Tibial artery (tissue), 4 donors: ENCODE measurements around the gene IGDCC3.

ENCODE experiments used
- DNase-seq, 2 donors: peaks; one replicate each; pipeline ENCODE4 v3.0.0-alpha.2; 2019
- H3K27ac ChIP-seq, 2 donors: fragments of 200-600 bp; sonication (generic) in 1 of 2; 1 replicate in 1 of 2; 2 replicates in 1 of 2; pipeline ENCODE4 v1.5.1; 2018 to 2019; ENCODE audit warnings: mild to moderate bottlenecking in 1 of 2
- H3K27me3 ChIP-seq, 2 donors: fragments of 200-600 bp; sonication (generic) in 1 of 2; one replicate each; pipeline versions ENCODE4 v1.5.1 to v1.6.0; 2016 to 2019
- H3K36me3 ChIP-seq, 3 donors: fragments of 200-600 bp; sonication (generic) in 2 of 3; one replicate each; pipeline ENCODE4 v1.5.1; 2016 to 2019; ENCODE audit warnings: mild to moderate bottlenecking in 2 of 3
- H3K4me1 ChIP-seq, 4 donors: fragments of 200-600 bp; sonication (generic) in 2 of 4; 1 replicate in 3 of 4; 2 replicates in 1 of 4; pipeline ENCODE4 v1.5.1; 2016 to 2019
- H3K4me3 ChIP-seq, 2 donors: fragments of 200-600 bp; sonication (generic) in 1 of 2; 1 replicate in 1 of 2; 2 replicates in 1 of 2; pipeline ENCODE4 v1.5.1; 2018 to 2019; ENCODE audit warnings: mild to moderate bottlenecking in 2 of 2
- H3K9me3 ChIP-seq, 3 donors: fragments of 200-600 bp; sonication (generic) in 1 of 3; one replicate each; pipeline ENCODE4 v1.5.1; 2016 to 2019
- CTCF ChIP-seq, 2 experiments: fragments of 200-600 bp in 1 of 2; fragments of 450-650 bp in 1 of 2; IDR thresholded peaks; one replicate each; pipeline ENCODE4 v1.5.1; 2017 to 2019; ENCODE audit warnings: antibody characterized with exemption in 2 of 2, mild to moderate bottlenecking in 1 of 2, moderate library complexity in 1 of 2
- intact Hi-C: fragments of 100-400 bp; cut with DNase I; formaldehyde crosslinking; loops from one replicate; pipeline ENCODE4 v1.15.0; 2023; ENCODE audit warnings: low total_unique reads

The IGDCC3 gene

GRCh38 chr15:65335278-65336055, 42.3 kb downstream of the IGDCC3 start:
- Histone ChIP-seq H3K36me3 (no peaks in the 10 kb centered on the region), H3K27ac (no peak overlapping the region), H3K27me3 (peaks cover 0 to 65% of the 10 kb centered on the region in 2 donors), H3K9me3 (no peaks in the 10 kb centered on the region), H3K4me3 (no peak overlapping the region), H3K4me1 (no peaks in the 10 kb centered on the region)
- intact Hi-C loops = no loop called here
- TF ChIP-seq CTCF (IDR thresholded peaks at IDR 0.05) = no peak
- DNase-seq = no peak

DNA sequence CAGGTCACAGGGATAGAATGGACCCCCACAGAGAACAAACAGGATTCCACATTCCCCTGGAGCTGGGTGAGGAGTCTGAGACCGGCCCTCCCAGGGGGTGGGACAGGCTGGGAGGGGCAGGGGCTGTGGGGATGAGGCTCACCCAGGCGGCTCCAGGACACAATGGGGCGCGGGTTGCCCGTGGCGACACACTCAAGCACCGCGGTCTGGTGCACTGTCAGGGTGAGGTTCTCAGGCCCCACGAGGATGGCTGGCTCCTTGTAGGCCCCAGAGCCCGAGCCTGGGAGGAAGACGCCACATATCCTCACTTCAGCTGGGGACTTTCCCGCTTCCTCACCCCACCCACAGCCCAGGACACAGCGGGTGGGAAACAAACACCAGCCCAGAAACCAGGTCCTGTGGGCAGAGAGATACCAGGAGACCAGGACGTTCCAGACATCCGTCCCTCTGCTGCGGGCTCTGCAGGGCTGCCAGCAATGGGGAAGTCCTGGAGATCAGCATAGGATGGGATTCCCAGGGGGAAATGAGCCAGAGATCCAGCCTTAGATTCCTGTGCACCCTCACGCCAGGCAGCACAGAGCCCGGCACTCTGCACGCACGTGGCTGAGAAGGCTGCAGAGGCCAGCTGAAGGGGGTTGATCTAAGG, 43.1 kb downstream of the IGDCC3 start:
- Histone ChIP-seq H3K9me3 (no peaks in the 10 kb centered on the region), H3K4me1 (no peaks in the 10 kb centered on the region), H3K27ac (no peak overlapping the region), H3K27me3 (peaks cover 0 to 67% of the 10 kb centered on the region in 2 donors), H3K36me3 (no peaks in the 10 kb centered on the region), H3K4me3 (no peak overlapping the region)
- intact Hi-C loops = loop anchor here (5.0 kb wide), 1 partner anchor 38 kb away; no protein-coding TSS in a partner anchor
- TF ChIP-seq CTCF (IDR thresholded peaks at IDR 0.05) = no peak
- DNase-seq = no peak

DNA sequence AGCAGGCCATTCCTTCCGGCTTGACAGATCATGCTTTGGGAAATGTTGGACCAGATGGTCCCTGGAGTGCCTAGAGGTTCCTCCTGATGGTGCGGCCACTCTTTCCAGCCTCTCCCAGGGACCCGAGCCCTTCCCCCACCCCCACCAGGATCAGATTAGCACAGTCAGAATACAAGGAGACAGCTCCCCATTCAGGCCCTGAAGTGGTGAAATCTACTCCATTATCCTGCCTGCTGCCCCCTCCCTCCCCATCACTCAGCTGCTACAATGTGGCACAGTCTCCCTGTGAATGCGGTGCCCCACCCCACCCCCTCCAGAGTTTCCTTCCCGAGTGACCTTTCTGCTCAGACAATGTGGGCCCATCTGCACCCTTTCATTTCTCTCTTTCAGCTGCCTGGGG, 43.9 kb downstream of the IGDCC3 start:
- Histone ChIP-seq H3K4me3 (no peak overlapping the region), H3K4me1 (no peaks in the 10 kb centered on the region), H3K9me3 (no peaks in the 10 kb centered on the region), H3K27me3 (peaks cover 0 to 59% of the 10 kb centered on the region in 2 donors), H3K36me3 (no peaks in the 10 kb centered on the region), H3K27ac (no peak overlapping the region)
- no peak for DNase-seq
- intact Hi-C loops = loop anchor here (5.0 kb wide), 1 partner anchor 38 kb away; no protein-coding TSS in a partner anchor
- no peak for TF ChIP-seq CTCF (IDR thresholded peaks at IDR 0.05)

DNA sequence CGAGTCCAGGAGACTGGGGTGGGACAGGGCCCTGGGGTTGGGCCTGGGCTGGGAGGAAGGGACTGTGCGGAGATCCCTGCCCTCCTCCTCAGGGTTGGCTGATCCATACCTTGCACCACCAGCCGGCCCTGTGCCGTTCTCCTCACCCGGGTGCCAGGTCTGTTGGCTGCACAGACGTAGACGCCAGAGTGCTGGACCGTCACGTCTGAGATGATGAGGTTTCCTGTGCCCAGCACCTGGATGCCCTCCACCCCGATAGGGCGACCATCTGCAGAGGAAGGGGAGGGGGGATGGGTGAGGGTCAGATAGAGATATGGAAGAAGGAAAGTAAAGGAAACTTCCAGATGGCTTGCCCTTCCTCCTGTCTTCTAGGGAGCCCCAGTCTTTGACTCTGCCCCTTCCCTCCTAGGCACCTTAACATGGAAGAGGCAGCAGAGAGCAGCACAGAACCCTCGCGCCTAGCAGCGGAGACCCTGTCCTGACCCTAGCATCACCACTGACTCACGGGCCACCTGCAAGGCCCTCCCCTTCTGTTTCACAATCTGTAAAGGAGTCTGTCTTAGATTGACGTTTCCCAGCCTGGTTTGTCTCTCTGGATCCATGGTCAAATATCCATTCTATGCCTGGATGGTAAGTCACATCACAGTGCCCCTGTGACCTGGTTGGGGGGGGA, 44.5 kb downstream of the IGDCC3 start:
- H3K27me3 ChIP-seq = peaks cover 0 to 54% of the 10 kb centered on the region in 2 donors
- no peaks in the 10 kb centered on the region for H3K36me3 ChIP-seq
- no peak overlapping the region for H3K27ac ChIP-seq
- DNase-seq = no peak
- H3K9me3 ChIP-seq = no peaks in the 10 kb centered on the region
- no peak overlapping the region for H3K4me3 ChIP-seq
- no peak for TF ChIP-seq CTCF (IDR thresholded peaks at IDR 0.05)
- H3K4me1 ChIP-seq = no peaks in the 10 kb centered on the region
- intact Hi-C loops = loop anchor here (5.0 kb wide), 1 partner anchor 39 kb away; no protein-coding TSS in a partner anchor

DNA sequence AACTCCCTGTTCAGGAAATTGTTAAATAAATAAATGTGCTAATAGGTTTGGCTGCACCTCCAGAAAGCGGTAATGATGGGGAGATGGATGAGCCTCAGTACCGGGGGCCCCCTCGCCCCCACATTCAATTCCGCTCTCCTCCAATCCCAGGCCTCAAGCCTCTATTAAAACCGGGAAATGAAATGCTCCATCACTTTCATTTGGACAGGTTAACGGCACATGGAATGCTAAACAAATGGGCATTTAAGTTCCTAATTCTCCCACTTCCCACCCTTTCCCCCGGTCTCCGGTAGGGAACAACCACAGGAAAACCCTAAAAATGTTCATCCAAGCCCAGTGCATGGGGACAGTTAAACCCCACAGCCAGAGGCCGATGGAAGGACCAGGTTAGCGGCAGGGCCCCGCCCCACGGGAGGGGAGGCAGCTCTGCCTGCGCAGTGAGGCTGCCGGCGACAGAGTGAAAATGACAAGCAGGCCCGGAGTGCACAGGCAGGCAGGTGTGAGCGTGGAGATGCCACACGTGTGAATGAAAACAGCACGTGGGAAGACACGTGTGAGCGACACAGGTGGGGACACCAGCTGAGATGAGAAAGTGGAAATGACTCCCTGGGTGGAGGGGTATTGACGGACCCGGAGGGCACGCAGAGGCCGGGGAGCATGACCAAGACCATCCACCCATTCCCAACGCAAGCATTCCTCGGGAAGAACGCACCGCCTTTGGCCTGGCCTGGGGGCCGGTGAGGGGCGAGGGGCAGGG, 45.2 kb downstream of the IGDCC3 start:
- H3K9me3 ChIP-seq = no peaks in the 10 kb centered on the region
- peaks cover 0 to 50% of the 10 kb centered on the region in 2 donors for H3K27me3 ChIP-seq
- no peak for TF ChIP-seq CTCF (IDR thresholded peaks at IDR 0.05)
- H3K4me3 ChIP-seq = no peak overlapping the region
- no peak for DNase-seq
- no peaks in the 10 kb centered on the region for H3K4me1 ChIP-seq
- H3K36me3 ChIP-seq = no peaks in the 10 kb centered on the region
- H3K27ac ChIP-seq = no peak overlapping the region
- intact Hi-C loops = loop anchor here (5.0 kb wide), 1 partner anchor 40 kb away; no protein-coding TSS in a partner anchor
